Suprapubic skin (tissue), 4 donors: ENCODE data around the gene ANKH. TPM values are rescaled to one million over a fixed set of nuclear protein-coding genes. Genes with fewer than 3 reads are reported as not detected.

Experiments used
- DNase-seq, 2 donors: peaks; one replicate each; pipeline ENCODE4 v3.0.0-alpha.2; 2019; ENCODE audit warnings: low spot score in 2 of 2
- H3K27ac ChIP-seq: fragments of 200-600 bp; sonication (generic); one replicate; pipeline ENCODE4 v1.5.1; 2019
- H3K27me3 ChIP-seq: fragments of 200-600 bp; sonication (generic); one replicate; pipeline ENCODE4 v1.5.1; 2019
- H3K36me3 ChIP-seq: fragments of 200-600 bp; sonication (generic); one replicate; pipeline ENCODE4 v1.5.1; 2019
- H3K4me1 ChIP-seq: fragments of 200-600 bp; sonication (generic); one replicate; pipeline ENCODE4 v1.5.1; 2019
- H3K4me3 ChIP-seq: fragments of 200-600 bp; sonication (generic); one replicate; pipeline ENCODE4 v1.5.1; 2019; ENCODE audit warnings: mild to moderate bottlenecking
- H3K9me3 ChIP-seq: fragments of 200-600 bp; sonication (generic); one replicate; pipeline ENCODE4 v1.5.1; 2019
- CTCF ChIP-seq, 2 donors: fragments of 200-600 bp in 1 of 2; fragments of 450-650 bp in 1 of 2; sonication (generic) in 1 of 2; IDR thresholded peaks; one replicate each; pipeline ENCODE4 v1.5.1; 2016 to 2019; ENCODE audit warnings: antibody characterized with exemption in 2 of 2, mild to moderate bottlenecking in 1 of 2, moderate library complexity in 1 of 2
- EP300 ChIP-seq: sonication (generic); formaldehyde crosslinking; IDR thresholded peaks from one replicate; pipeline ENCODE4 v1.6.1; 2017; ENCODE audit warnings: antibody characterized with exemption
- POLR2A ChIP-seq, 2 donors: fragments of 450-650 bp; IDR thresholded peaks; one replicate each; pipeline ENCODE4 v1.6.1; 2017; ENCODE audit warnings: antibody characterized with exemption in 2 of 2, mild to moderate bottlenecking in 2 of 2, moderate library complexity in 2 of 2
- POLR2AphosphoS5 ChIP-seq, 3 donors: sonication (generic); formaldehyde crosslinking; IDR thresholded peaks; one replicate each; pipeline ENCODE4 v1.6.1; 2017; ENCODE audit warnings: antibody characterized with exemption in 3 of 3
- WGBS: methylation state at CpG from one replicate; pipeline ENCODE4 v1.1.5; 2018; 5-methylcytosine and 5-hydroxymethylcytosine counted together
- total RNA-seq, 4 donors: library from RNA; depleted of rRNA; stranded (reverse); fragments of >200 nt; gene quantifications; one replicate each; pipeline ENCODE4 v1.1.0, GENCODE V29; 2016

Gene ANKH
- total RNA-seq, 4 donors from 2014 or later, result 59.8 to 86.1 (median 70.4) TPM

DNA sequence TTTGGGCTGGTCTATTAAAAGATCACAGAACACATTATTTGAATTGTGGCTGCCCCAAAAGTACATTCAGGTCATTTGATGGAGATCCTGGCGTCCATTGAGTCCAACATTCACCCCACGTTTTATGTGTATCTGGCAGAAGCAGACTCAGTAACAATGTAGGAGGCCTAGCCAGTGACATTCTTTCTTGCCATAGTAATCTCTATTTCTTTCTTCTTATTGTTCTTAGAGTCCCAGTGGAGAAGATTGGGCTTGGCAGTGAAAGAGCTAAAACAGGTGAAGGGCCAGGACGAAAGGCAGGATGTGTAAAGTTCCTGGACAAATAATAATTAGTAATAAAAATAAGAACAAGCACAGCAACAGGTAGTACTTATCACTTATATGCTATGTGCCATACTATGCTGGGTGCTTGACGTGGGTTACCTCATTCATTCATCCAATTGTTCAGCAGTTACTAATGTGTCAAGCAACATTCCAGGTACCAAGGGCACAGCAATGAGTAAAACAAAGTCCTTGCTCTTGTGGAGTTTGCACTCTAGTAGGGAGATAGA lies 12.6 kb upstream of the ANKH start:
- no peaks in the 10 kb centered on the region for H3K9me3 ChIP-seq
- no peak overlapping the region for H3K4me3 ChIP-seq
- DNase-seq, result no peak
- TF ChIP-seq POLR2A (IDR thresholded peaks at IDR 0.05) (no peak), CTCF (IDR thresholded peaks at IDR 0.05) (no peak)
- no peak overlapping the region for H3K27ac ChIP-seq
- peaks cover 5% of the 10 kb centered on the region for H3K4me1 ChIP-seq
- H3K27me3 ChIP-seq, result no peaks in the 10 kb centered on the region
- 75% methylated on average over 4 of the region's 4 CpGs for WGBS
- H3K36me3 ChIP-seq, result no peaks in the 10 kb centered on the region

GRCh38 chr5:14882658-14883580 lies 11.3 kb upstream of the ANKH start:
- Histone ChIP-seq H3K27me3 (no peaks in the 10 kb centered on the region), H3K9me3 (no peaks in the 10 kb centered on the region), H3K4me1 (peaks cover 5% of the 10 kb centered on the region), H3K27ac (no peak overlapping the region), H3K36me3 (no peaks in the 10 kb centered on the region), H3K4me3 (no peak overlapping the region)
- no peak for DNase-seq
- WGBS, result 67% methylated on average over 10 of the region's 10 CpGs
- TF ChIP-seq EP300 (no peak), POLR2AphosphoS5 (IDR thresholded peaks at IDR 0.05) (no peak), POLR2A (IDR thresholded peaks at IDR 0.05) (no peak)

DNA sequence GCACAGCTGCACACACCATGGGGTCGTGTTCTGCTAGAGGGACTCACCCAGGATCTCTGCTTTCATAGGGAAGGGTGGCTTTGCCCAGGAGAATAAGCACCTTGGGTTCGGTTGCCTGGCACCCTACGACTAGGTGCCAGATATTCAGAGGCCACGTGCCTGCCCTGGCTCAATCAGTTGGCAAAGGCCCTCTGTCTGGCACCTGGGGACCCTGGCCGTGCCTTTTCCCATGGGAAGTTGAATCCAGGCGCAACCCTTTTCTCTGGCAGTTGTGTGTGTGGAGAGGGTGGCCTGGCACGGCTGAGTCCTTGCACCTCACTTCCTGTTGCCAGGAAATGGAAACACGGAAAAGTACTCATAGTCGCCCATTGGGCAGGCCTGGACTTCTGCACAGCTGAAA lies 10.2 kb upstream of the ANKH start:
- DNase-seq, result no peak
- Histone ChIP-seq H3K36me3 (no peaks in the 10 kb centered on the region), H3K9me3 (no peaks in the 10 kb centered on the region), H3K27me3 (no peaks in the 10 kb centered on the region), H3K4me3 (no peak overlapping the region), H3K27ac (no peak overlapping the region), H3K4me1 (peaks cover 5% of the 10 kb centered on the region)
- no peak for TF ChIP-seq CTCF (IDR thresholded peaks at IDR 0.05)
- no peak for TF ChIP-seq POLR2AphosphoS5 (IDR thresholded peaks at IDR 0.05)
- TF ChIP-seq EP300, result no peak
- TF ChIP-seq POLR2A (IDR thresholded peaks at IDR 0.05), result no peak
- 82% methylated on average over 6 of the region's 9 CpGs for WGBS

DNA sequence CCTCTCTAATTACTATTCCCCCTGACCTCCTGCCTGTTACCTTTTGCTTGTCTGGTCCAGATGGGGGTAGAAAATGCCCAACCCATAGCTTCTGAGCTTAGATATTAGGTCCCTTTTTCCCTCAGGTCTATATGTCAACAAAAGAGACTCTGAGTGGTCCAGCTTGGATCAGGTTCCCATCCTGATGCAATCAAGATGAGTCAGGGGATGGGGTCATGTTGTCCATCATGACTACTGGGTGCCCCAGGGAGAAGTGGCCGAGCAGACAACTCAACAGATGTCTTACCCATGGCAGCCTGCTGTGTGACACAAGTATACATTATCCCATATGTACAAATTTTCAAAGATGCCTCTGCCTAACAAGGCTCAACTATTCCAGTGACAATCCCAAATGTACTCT lies 9.1 kb upstream of the ANKH start:
- TF ChIP-seq POLR2AphosphoS5 (IDR thresholded peaks at IDR 0.05), result no peak
- TF ChIP-seq POLR2A (IDR thresholded peaks at IDR 0.05), result no peak
- no peak for TF ChIP-seq CTCF (IDR thresholded peaks at IDR 0.05)
- TF ChIP-seq EP300, result no peak
- Histone ChIP-seq H3K4me1 (peaks cover 5% of the 10 kb centered on the region), H3K4me3 (no peak overlapping the region), H3K36me3 (no peaks in the 10 kb centered on the region), H3K27me3 (no peaks in the 10 kb centered on the region), H3K9me3 (no peaks in the 10 kb centered on the region), H3K27ac (no peak overlapping the region)
- DNase-seq, result no peak
- 71% methylated on average over 1 of the region's 1 CpG for WGBS

DNA sequence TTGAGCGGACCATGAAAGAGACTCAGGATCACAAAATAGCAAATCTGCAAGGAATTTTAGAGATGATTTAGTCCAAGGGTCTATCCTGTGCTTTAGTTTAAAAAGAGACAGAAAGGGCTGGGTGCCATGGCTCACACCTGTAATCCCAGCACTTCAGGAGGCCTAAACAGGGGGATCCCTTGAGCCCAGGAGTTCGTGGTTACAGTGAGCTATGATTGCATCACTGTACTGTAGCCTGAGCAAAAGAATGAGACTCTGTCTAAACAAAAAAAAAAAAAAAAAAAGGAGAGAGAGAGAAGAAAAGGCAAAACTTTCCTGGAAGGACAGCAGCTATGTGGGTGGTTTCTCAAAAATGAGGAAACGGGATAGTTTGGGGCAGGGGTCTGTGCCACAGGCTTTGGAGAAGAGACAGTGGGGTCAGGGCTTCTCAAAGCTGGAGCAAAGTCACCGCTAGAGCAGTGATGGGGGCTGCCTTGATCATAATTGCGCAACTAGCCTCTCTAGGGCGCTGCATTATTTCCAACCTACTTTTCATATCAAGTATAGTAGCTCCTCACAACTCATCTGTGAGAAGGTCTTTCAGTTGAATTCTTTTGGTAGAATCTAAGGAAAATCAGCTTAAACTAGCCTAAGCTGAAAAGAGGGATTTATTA lies 8.5 kb upstream of the ANKH start:
- H3K27me3 ChIP-seq, result no peaks in the 10 kb centered on the region
- no peaks in the 10 kb centered on the region for H3K36me3 ChIP-seq
- H3K27ac ChIP-seq, result no peak overlapping the region
- H3K4me3 ChIP-seq, result no peak overlapping the region
- no peaks in the 10 kb centered on the region for H3K9me3 ChIP-seq
- 81% methylated on average over 6 of the region's 6 CpGs for WGBS
- TF ChIP-seq POLR2A (IDR thresholded peaks at IDR 0.05) (no peak), CTCF (IDR thresholded peaks at IDR 0.05) (no peak)
- DNase-seq, result no peak
- H3K4me1 ChIP-seq, result peaks cover 5% of the 10 kb centered on the region
